Panc1 (cell line): ENCODE results near the gene CCDC28A. TPM values are rescaled to one million over a fixed set of nuclear protein-coding genes. Genes with fewer than 3 reads are reported as not detected.

Source experiments
- ATAC-seq: fragments of 200-7000 bp; cut with Tn5 transposase; 2 replicates; pipeline ENCODE4 v1.9.1; 2020; ENCODE audit warnings: mild to moderate bottlenecking, moderate library complexity
- BruUV-seq: library from RNA; stranded (reverse); fragments of 400-500 nt; replicated peaks from 2 replicates; lab custom pipeline; 2021; lab: Mats Ljungman, UMichigan
- CTCF ChIA-PET: fragments of 300-600 bp; sonication (Branson Sonifier 250); formaldehyde crosslinking; loops from one replicate; lab custom pipeline; 2022; ENCODE audit warnings: antibody characterized with exemption; lab: Charles Lee
- POLR2A ChIA-PET: fragments of 300-600 bp; sonication (Branson Sonifier 250); formaldehyde crosslinking; loops from one replicate; lab custom pipeline; 2022; ENCODE audit warnings: antibody characterized with exemption; lab: Charles Lee
- DNase-seq: peaks from one replicate; pipeline ENCODE4 v3.0.0-alpha.2; 2010; ENCODE audit warnings: low read depth, low spot score
- H3K27ac ChIP-seq: 2 replicates; pipeline ENCODE4 v1.5.1; 2011; ENCODE audit warnings: mild to moderate bottlenecking, low read length, inconsistent platforms
- H3K27me3 ChIP-seq: fragments of 200-500 bp; sonication (Bioruptor generic); 2 replicates; pipeline ENCODE4 v1.6.0; 2014; ENCODE audit warnings: low read length, inconsistent platforms; ENCODE audit not compliant: control insufficient read depth, insufficient read depth
- H3K36me3 ChIP-seq: fragments of 200-500 bp; sonication (Bioruptor generic); 2 replicates; pipeline ENCODE4 v1.5.1; 2014; ENCODE audit warnings: inconsistent platforms, mild to moderate bottlenecking, low read length, moderate library complexity; ENCODE audit not compliant: control insufficient read depth, insufficient read depth
- H3K4me1 ChIP-seq: 2 replicates; pipeline ENCODE4 v1.5.1; 2011; ENCODE audit warnings: inconsistent platforms, mild to moderate bottlenecking, low read length, moderate library complexity; ENCODE audit not compliant: control insufficient read depth, insufficient read depth
- H3K4me3 ChIP-seq, 2 experiments: 2 replicates each; pipeline ENCODE4 v1.5.1; 2011 to 2012; ENCODE audit warnings: low read depth in 2 of 2, low read length in 2 of 2, mild to moderate bottlenecking in 2 of 2, inconsistent platforms in 1 of 2, moderate library complexity in 1 of 2
- H3K9me3 ChIP-seq: fragments of 200-500 bp; sonication (Bioruptor generic); 2 replicates; pipeline ENCODE4 v1.5.1; 2014; ENCODE audit warnings: low read depth, mild to moderate bottlenecking, inconsistent platforms, low read length, moderate library complexity; ENCODE audit not compliant: control insufficient read depth, insufficient read depth
- POLR2AphosphoS5 ChIP-seq: IDR thresholded peaks from 2 replicates; pipeline ENCODE4 v1.6.1; 2012; ENCODE audit warnings: mild to moderate bottlenecking, low read depth, low read length, moderate library complexity
- REST ChIP-seq, 2 experiments: IDR thresholded peaks; 2 replicates each; pipeline ENCODE4 v1.6.1; 2011 to 2012; ENCODE audit warnings: low read depth in 2 of 2, control low read depth in 1 of 2, low read length in 1 of 2, mild to moderate bottlenecking in 1 of 2, moderate library complexity in 1 of 2; ENCODE audit not compliant: insufficient read depth in 1 of 2
- SIN3A ChIP-seq: IDR thresholded peaks from 2 replicates; pipeline ENCODE4 v1.6.1; 2012; ENCODE audit warnings: low read depth, mild to moderate bottlenecking, low read length, moderate library complexity, borderline replicate concordance; ENCODE audit not compliant: insufficient read depth
- TCF7L2 ChIP-seq: IDR thresholded peaks from 2 replicates; pipeline ENCODE4 v1.6.1; 2011; ENCODE audit warnings: mild to moderate bottlenecking, low read depth, low read length, inconsistent platforms
- in situ Hi-C: cut with HindIII; loops from 2 replicates; pipeline ENCODE4 v1.10.0; 2016; ENCODE audit warnings: low sequenced_read_pairs, low pct_unique_long_range_greater_than_20kb
- intact Hi-C: fragments of 100-400 bp; cut with micrococcal nuclease; formaldehyde crosslinking; loops from one replicate; pipeline ENCODE4 v1.10.0; 2022; ENCODE audit not compliant: unreplicated experiment
- total RNA-seq: library from RNA; stranded (reverse); gene quantifications from one replicate; pipeline ENCODE4 v1.2.1, GENCODE V29; 2021; ENCODE audit not compliant: unreplicated experiment
- TF ChIP-seq, protein P1 (sequence below): fragments of 450-650 bp; IDR thresholded peaks from 2 replicates; pipeline ENCODE4 v1.5.1; 2017; ENCODE audit warnings: mild to moderate bottlenecking

The CCDC28A gene
- total RNA-seq, 1 experiment from 2014 or later = 4.7 TPM

DNA sequence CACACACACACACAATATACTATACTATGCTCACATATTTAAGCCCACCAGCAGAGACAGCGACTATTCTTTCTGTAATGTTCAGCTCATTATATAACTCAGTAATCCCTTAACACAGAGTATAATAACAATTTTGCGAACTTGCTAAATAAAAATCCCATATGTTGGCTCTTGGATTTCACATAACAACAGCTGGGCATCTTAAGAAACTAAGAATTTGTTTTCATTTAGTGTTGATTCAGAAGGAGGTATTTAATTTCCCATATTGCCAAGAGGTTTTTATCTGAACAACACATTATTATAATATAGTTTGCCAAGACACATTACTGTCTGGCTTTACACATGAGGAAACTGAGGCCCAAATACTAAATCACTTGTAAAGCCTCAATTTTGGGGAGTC lies 29.8 kb downstream of the CCDC28A start:
- H3K27me3 ChIP-seq = peaks cover 6% of the 10 kb centered on the region; the same call in 1 of the 2 replicates
- POLR2A ChIA-PET = interaction anchor here (0.7 kb wide), 1 partner anchor 9 kb away, joined by 5 read pairs; no protein-coding TSS in a partner anchor
- H3K4me1 ChIP-seq = no peaks in the 10 kb centered on the region
- DNase-seq (no peak), ATAC-seq (no peak)
- H3K4me3 ChIP-seq = no peak overlapping the region
- BruUV-seq = no TSS peak
- H3K36me3 ChIP-seq = no peaks in the 10 kb centered on the region
- intact Hi-C loops (no loop called here), in situ Hi-C loops (no loop called here)
- TF ChIP-seq SIN3A = no peak
- TF ChIP-seq REST (IDR thresholded peaks at IDR 0.05; ENCODE audit: insufficient read depth in 1 of 2, low read depth in 2 of 2, low read length in 1 of 2) = no peak
- TF ChIP-seq POLR2AphosphoS5 = no peak
- TF ChIP-seq, protein P1, sequence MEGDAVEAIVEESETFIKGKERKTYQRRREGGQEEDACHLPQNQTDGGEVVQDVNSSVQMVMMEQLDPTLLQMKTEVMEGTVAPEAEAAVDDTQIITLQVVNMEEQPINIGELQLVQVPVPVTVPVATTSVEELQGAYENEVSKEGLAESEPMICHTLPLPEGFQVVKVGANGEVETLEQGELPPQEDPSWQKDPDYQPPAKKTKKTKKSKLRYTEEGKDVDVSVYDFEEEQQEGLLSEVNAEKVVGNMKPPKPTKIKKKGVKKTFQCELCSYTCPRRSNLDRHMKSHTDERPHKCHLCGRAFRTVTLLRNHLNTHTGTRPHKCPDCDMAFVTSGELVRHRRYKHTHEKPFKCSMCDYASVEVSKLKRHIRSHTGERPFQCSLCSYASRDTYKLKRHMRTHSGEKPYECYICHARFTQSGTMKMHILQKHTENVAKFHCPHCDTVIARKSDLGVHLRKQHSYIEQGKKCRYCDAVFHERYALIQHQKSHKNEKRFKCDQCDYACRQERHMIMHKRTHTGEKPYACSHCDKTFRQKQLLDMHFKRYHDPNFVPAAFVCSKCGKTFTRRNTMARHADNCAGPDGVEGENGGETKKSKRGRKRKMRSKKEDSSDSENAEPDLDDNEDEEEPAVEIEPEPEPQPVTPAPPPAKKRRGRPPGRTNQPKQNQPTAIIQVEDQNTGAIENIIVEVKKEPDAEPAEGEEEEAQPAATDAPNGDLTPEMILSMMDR = no peak
- CTCF ChIA-PET = no interaction called here
- H3K9me3 ChIP-seq = no peaks in the 10 kb centered on the region
- no peak overlapping the region for H3K27ac ChIP-seq

DNA sequence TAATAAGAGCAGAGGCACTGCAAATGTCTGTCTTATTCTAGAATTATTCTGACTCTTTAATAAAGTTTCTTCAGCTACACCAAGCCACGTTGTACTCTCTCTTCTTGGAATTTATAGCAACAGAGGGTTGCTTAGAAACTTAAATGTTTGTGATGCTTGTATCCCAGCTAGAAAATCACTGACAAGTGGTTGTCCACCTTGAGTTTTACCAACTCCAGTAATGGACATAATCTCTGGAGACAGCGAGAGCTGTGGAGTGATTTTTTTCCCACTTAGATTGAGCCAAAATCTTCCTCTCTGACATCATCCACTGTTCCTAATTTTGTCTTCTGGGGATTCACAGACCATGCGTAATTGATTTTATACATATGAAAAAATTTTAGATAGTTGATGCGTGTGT lies 30.3 kb downstream of the CCDC28A start:
- no peaks in the 10 kb centered on the region for H3K36me3 ChIP-seq
- no peaks in the 10 kb centered on the region for H3K9me3 ChIP-seq
- no peak overlapping the region for H3K27ac ChIP-seq
- in situ Hi-C loops (no loop called here), intact Hi-C loops (no loop called here)
- peaks cover 6% of the 10 kb centered on the region; the same call in 1 of the 2 replicates for H3K27me3 ChIP-seq
- TF ChIP-seq POLR2AphosphoS5 (no peak), SIN3A (no peak), REST (IDR thresholded peaks at IDR 0.05; ENCODE audit: insufficient read depth in 1 of 2, low read depth in 2 of 2, low read length in 1 of 2) (no peak), TCF7L2 (no peak)
- TF ChIP-seq, protein P1 = no peak
- DNase-seq (no peak), ATAC-seq (no peak)
- POLR2A ChIA-PET = no interaction called here
- H3K4me1 ChIP-seq = no peaks in the 10 kb centered on the region
- CTCF ChIA-PET = no interaction called here
- no peak overlapping the region for H3K4me3 ChIP-seq
- BruUV-seq = no TSS peak
